Fibroblast of mammary gland (primary cell): ENCODE results near the gene BGN.

ENCODE experiments used
- DNase-seq: peaks from one replicate; pipeline ENCODE4 v3.0.0-alpha.2; 2010; ENCODE audit warnings: low read depth
- H3K4me3 ChIP-seq: 2 replicates; pipeline ENCODE4 v1.5.1; 2011; ENCODE audit warnings: low read depth, mild to moderate bottlenecking, low read length, moderate library complexity; ENCODE audit not compliant: control insufficient read depth
- TF ChIP-seq, protein P1 (sequence below): conservative IDR thresholded peaks from 2 replicates; pipeline ENCODE4 v1.5.1; 2011; ENCODE audit warnings: low read depth, low read length, inconsistent platforms; ENCODE audit not compliant: control insufficient read depth, insufficient read depth

The BGN gene

GRCh38 chrX:153514259-153514658 lies 19.5 kb downstream of the BGN start:
- TF ChIP-seq, protein P1, sequence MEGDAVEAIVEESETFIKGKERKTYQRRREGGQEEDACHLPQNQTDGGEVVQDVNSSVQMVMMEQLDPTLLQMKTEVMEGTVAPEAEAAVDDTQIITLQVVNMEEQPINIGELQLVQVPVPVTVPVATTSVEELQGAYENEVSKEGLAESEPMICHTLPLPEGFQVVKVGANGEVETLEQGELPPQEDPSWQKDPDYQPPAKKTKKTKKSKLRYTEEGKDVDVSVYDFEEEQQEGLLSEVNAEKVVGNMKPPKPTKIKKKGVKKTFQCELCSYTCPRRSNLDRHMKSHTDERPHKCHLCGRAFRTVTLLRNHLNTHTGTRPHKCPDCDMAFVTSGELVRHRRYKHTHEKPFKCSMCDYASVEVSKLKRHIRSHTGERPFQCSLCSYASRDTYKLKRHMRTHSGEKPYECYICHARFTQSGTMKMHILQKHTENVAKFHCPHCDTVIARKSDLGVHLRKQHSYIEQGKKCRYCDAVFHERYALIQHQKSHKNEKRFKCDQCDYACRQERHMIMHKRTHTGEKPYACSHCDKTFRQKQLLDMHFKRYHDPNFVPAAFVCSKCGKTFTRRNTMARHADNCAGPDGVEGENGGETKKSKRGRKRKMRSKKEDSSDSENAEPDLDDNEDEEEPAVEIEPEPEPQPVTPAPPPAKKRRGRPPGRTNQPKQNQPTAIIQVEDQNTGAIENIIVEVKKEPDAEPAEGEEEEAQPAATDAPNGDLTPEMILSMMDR = no peak
- DNase-seq = no peak
- H3K4me3 ChIP-seq = no peak overlapping the region

GRCh38 chrX:153515435-153515834 lies 20.7 kb downstream of the BGN start:
- H3K4me3 ChIP-seq = no peak overlapping the region
- TF ChIP-seq, protein P1 = no peak
- DNase-seq = no peak

DNA sequence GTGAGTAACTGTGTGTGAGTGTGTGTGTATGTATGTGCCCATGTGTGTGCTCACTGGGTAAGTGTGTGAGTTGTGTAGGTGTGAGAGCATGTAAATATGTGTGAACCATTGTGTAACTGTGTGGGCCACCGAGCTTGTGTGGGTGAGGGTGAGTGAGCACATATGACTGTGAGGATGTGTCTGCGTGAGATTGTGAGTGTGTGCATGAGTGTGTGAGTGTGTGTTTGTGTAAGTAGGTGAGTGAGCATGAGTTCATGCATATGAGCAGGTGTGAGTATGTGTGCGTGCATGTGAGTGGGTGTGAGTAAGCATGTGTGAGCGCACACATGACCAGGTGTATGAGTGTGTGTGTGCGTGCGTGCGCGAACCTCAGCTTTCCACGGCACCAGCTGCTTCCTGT lies 21.3 kb downstream of the BGN start:
- TF ChIP-seq, protein P1 = no peak

GRCh38 chrX:153517423-153517822 lies 22.6 kb downstream of the BGN start, which contains the start of gene ATP2B3:
Gene ATP2B3, plus strand, starts transcription at chrX:153517642. Its CDS starts 18,606 bp downstream, at chrX:153536248.
- H3K4me3 ChIP-seq = no peak within 1 kb of the TSS
- no peak for DNase-seq
- TF ChIP-seq, protein P1 = no peak

More for the DNA sequence above, 21.3 kb downstream of the BGN start:
- H3K4me3 ChIP-seq = no peak overlapping the region
- DNase-seq = no peak

DNA sequence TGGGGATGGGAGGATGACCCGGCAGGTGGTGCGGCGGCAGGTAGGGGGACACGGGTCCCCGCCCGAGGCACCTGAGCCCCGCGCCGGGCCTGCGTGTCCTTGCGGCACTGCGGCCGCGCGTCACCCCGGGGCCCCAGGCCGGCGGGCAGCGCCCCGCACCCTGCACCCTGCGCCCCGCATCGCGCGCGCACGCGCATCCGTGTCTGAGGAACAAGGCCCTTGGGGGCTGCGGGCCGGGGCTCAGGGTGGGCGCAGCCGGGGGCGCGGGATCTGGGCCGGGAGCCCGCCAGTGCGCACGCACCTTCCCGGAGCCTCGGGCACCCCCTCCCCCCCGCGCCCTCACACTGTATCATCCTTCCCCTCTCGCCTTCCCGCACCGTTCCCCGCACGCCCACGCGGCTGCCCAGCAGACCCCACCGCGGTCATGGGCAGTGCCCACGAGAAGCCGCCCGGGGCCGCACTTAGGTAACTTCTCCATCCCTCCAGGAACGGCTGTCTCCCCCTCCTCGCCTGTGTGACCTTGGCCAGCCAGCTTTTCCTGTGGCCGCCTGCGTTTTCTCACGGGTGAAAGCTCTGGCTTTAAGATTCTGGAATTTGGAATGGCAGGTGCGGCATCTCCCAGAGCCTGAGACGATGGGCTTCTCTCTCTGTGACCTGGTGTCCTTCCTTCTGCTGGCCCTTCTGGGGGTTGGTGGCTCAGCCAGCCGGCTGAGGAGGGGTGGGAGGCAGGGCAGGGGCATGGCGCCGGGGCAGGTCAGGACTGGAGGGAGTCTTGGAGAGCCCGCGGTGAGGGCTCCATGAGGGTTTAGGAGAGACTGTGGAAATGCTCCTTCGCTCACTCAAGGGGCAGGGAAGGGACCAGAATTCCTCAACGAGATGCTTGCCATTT lies 23.4 kb downstream of the BGN start:
- TF ChIP-seq, protein P1 = no peak
- no peak for DNase-seq
- no peak overlapping the region for H3K4me3 ChIP-seq

DNA sequence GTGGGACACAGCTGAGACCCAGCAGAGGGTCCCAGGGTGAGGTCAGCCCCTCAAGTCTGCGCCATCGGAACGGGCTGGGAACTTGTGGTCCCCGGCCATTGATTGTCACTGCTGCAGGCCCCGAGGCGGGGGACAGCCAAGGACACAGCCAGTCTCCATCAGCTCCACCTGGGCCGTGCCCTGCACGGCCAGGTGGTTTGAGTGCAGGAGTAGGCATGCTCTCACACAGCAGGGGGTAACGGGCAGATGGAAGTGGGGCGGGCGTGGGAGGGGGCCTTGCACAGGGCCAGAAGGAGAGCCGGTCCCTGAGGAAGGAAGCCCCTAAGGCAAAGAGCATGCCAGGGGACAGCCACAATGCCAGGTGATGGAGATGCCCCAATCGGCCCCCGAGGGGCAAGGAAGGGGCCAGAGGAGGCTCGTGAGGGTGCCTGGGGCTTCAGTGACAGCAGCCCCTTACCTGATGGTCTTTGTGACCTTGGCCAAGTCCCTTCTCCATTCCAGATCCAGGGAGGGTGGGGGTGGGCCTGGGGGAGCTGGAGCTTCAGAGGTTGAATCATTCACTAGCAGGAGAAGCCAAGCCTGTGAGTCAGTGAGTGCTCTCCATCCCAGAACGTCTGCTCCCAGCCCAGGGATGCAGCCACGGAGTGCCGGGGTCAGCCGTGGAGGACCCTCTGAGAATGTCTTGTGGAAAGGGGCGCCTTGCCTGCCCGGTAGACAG lies 24.9 kb downstream of the BGN start:
- TF ChIP-seq, protein P1 = no peak
- peak; percentile 51 for DNase-seq
- no peak overlapping the region for H3K4me3 ChIP-seq
